Stomach (tissue), 9 donors: Measurements from ENCODE around the gene IL4I1. TPM values are rescaled to one million over a fixed set of nuclear protein-coding genes. Genes with fewer than 3 reads are reported as not detected.

ENCODE experiments used
- DNase-seq, 2 donors: peaks; one replicate each; pipeline versions ENCODE4 v3.0.0 to v3.0.0-alpha.2; 2013 to 2019
- H3K27ac ChIP-seq, 5 donors: fragments of 200-600 bp in 4 of 5; sonication (generic) in 4 of 5; one replicate each; pipeline ENCODE4 v1.5.1; 2013 to 2019; ENCODE audit warnings: mild to moderate bottlenecking in 1 of 5, moderate library complexity in 1 of 5
- H3K27me3 ChIP-seq, 3 donors: fragments of 200-600 bp; sonication (generic); one replicate each; pipeline ENCODE4 v1.5.1; 2017 to 2019; ENCODE audit warnings: mixed run types in 1 of 3
- H3K36me3 ChIP-seq, 4 donors: fragments of 200-600 bp; sonication (generic); 1 replicate in 3 of 4; 2 replicates in 1 of 4; pipeline ENCODE4 v1.5.1; 2016 to 2019
- H3K4me1 ChIP-seq, 4 donors: fragments of 200-600 bp; sonication (generic); one replicate each; pipeline ENCODE4 v1.5.1; 2016 to 2019
- H3K4me3 ChIP-seq, 4 donors: fragments of 200-600 bp; sonication (generic) in 3 of 4; one replicate each; pipeline ENCODE4 v1.5.1; 2016 to 2019; ENCODE audit warnings: mild to moderate bottlenecking in 1 of 4
- H3K9me3 ChIP-seq, 4 donors: fragments of 200-600 bp; sonication (generic); one replicate each; pipeline ENCODE4 v1.5.1; 2016 to 2019
- CTCF ChIP-seq, 7 experiments: fragments of 450-650 bp in 4 of 7; fragments of 200-600 bp in 3 of 7; sonication (generic) in 3 of 7; IDR thresholded peaks; one replicate each; pipeline ENCODE4 v1.5.1; 2016 to 2019; ENCODE audit warnings: antibody characterized with exemption in 7 of 7, control low read depth in 2 of 7, mild to moderate bottlenecking in 1 of 7
- EP300 ChIP-seq: sonication (generic); formaldehyde crosslinking; IDR thresholded peaks from one replicate; pipeline ENCODE4 v1.6.1; 2017; ENCODE audit warnings: antibody characterized with exemption
- POLR2A ChIP-seq, 4 donors: fragments of 450-650 bp; IDR thresholded peaks; one replicate each; pipeline ENCODE4 v1.6.1; 2016; ENCODE audit warnings: antibody characterized with exemption in 4 of 4, control low read depth in 2 of 4, mild to moderate bottlenecking in 1 of 4, moderate library complexity in 1 of 4
- POLR2AphosphoS5 ChIP-seq, 3 donors: sonication (generic); formaldehyde crosslinking; IDR thresholded peaks; one replicate each; pipeline ENCODE4 v1.6.1; 2016; ENCODE audit warnings: antibody characterized with exemption in 3 of 3
- WGBS, 5 donors: extraction: QIAGEN DNeasy Blood & Tissue Kit in 3 of 5; methylation state at CpG; one replicate each; pipeline versions ENCODE4 v1.1.5 to v1.1.7; 2013 to 2018; 5-methylcytosine and 5-hydroxymethylcytosine counted together
- intact Hi-C: fragments of 100-400 bp; cut with DNase I; formaldehyde crosslinking; loops from one replicate; pipeline ENCODE4 v1.15.1; 2023; ENCODE audit warnings: low total_unique reads
- polyA plus RNA-seq, 3 donors: library from polyadenylated mRNA; stranded (reverse); fragments of 200-250 nt; gene quantifications; one replicate each; pipeline ENCODE4 v1.2.3, GENCODE V29; 2013
- total RNA-seq, 5 donors: library from RNA; depleted of rRNA; stranded (reverse); fragments of >200 nt; gene quantifications; one replicate each; pipeline versions ENCODE4 v1.1.0 to v1.2.3, GENCODE V29; 2014 to 2016
- donor health status: healthy with polysubstance abuse.
- donor health status: Bipolar disorder and iron deficiency.
- donor health status: healthy.

The IL4I1 gene
- total and polyA plus RNA-seq, 8 donors: 0.45 to 1.1 (median 0.66) TPM; not detected in 2

- no peaks in the 10 kb centered on the region for H3K27me3 ChIP-seq
- 79 to 91% (median 83%) methylated on average over 17 to 39 of the region's 39 CpGs for WGBS, 5 donors
- no peaks in the 10 kb centered on the region for H3K9me3 ChIP-seq
- peak overlapping the region in 1 of 4 donors; percentile 6 for H3K4me3 ChIP-seq
- DNase-seq: peak in 1 of 2 donors; percentile 18
- H3K36me3 ChIP-seq: peaks cover 48 to 57% (median 55%) of the 10 kb centered on the region in 4 donors
- H3K27ac ChIP-seq: peak overlapping the region in 2 of 5 donors; percentile 1 to 38
- TF ChIP-seq CTCF (IDR thresholded peaks at IDR 0.05): no peak
- TF ChIP-seq POLR2AphosphoS5 (IDR thresholded peaks at IDR 0.05): no peak
- no peak for TF ChIP-seq EP300
- TF ChIP-seq POLR2A (IDR thresholded peaks at IDR 0.05): no peak
- H3K4me1 ChIP-seq: peaks cover 15 to 46% (median 42%) of the 10 kb centered on the region in 4 donors
- intact Hi-C loops: no loop called here
Measured at GRCh38 chr19:49854378-49855263, 42.1 kb downstream of the IL4I1 start.

GRCh38 chr19:49853852-49854377 is 42.8 kb downstream of the IL4I1 start:
- no peak for DNase-seq
- Histone ChIP-seq H3K4me3 (no peak overlapping the region), H3K9me3 (no peaks in the 10 kb centered on the region), H3K4me1 (peaks cover 15 to 48% (median 44%) of the 10 kb centered on the region in 4 donors), H3K27me3 (no peaks in the 10 kb centered on the region), H3K27ac (peak overlapping the region in 2 of 5 donors; percentile 38), H3K36me3 (peaks cover 43 to 50% (median 48%) of the 10 kb centered on the region in 4 donors)
- TF ChIP-seq POLR2AphosphoS5 (IDR thresholded peaks at IDR 0.05) (no peak), EP300 (no peak), CTCF (IDR thresholded peaks at IDR 0.05) (no peak), POLR2A (IDR thresholded peaks at IDR 0.05) (no peak)
- WGBS, 5 donors: 83 to 93% (median 86%) methylated on average over 7 to 10 of the region's 10 CpGs
- intact Hi-C loops: no loop called here

- peak overlapping the region in 1 of 5 donors; percentile 100 for H3K27ac ChIP-seq
- whole genome bisulfite sequencing, 5 donors: 45 to 69% (median 58%) methylated on average over 14 of the region's 14 CpGs
- peak overlapping the region; percentile 97 to 99 (median 97) for H3K4me3 ChIP-seq
- peaks cover 15 to 57% (median 44%) of the 10 kb centered on the region in 4 donors for H3K4me1 ChIP-seq
- H3K36me3 ChIP-seq: peaks cover 30 to 38% (median 36%) of the 10 kb centered on the region in 4 donors
- H3K27me3 ChIP-seq: no peaks in the 10 kb centered on the region
- TF ChIP-seq POLR2AphosphoS5 (IDR thresholded peaks at IDR 0.05) (no peak), CTCF (IDR thresholded peaks at IDR 0.05) (no peak), POLR2A (IDR thresholded peaks at IDR 0.05) (no peak), EP300 (no peak)
- DNase-seq: no peak
- intact Hi-C loops: no loop called here
- no peaks in the 10 kb centered on the region for H3K9me3 ChIP-seq
Measured at GRCh38 chr19:49852631-49853126, 44.0 kb downstream of the IL4I1 start.

DNA sequence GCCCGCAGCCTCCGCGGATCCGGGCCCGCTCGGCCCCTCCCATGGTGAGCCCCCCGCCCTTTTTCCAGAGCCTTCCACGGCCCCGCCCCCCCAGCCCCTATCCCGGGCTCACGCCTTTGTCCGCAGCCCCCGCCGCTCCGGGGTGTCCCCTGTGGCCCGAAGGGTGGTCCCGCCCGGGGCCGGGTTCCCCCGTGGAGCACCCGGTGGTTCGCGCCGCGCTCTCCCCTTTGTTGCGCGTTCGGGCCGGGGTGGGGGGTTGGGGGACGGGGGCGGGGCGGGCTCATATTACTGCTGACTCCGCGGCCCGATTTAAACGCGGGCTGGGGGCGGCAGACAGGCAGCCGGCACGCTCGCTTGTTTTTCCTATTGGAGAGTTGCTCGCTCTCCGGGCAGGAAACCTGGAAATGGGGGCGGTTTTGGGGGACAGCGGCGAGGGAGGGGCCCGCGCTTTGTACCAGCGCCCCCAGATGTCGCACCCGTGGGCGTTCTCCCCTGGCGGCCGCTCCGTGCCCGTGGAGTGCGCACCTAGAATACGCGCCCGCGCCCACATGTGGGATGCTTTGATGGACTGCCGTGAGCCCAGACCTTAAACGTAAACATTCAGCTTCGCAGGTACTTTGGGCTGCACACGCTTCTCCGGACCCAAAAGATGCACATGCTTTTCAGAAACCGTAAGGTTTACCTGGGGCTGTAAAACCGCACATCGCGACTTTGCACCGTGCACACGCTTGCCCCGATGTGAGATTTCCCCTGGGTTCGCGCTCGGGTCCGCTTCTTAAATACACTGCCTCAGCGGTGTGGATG is 45.0 kb downstream of the IL4I1 start:
- WGBS, 5 donors: 1 to 3% (median 2%) methylated on average over 22 to 77 of the region's 78 CpGs
- intact Hi-C loops: no loop called here
- Histone ChIP-seq H3K27me3 (no peaks in the 10 kb centered on the region), H3K9me3 (no peaks in the 10 kb centered on the region), H3K36me3 (peaks cover 21 to 27% (median 26%) of the 10 kb centered on the region in 4 donors), H3K4me3 (peak overlapping the region; percentile 97 to 99 (median 97)), H3K4me1 (peaks cover 15 to 57% (median 44%) of the 10 kb centered on the region in 4 donors), H3K27ac (peak overlapping the region; percentile 98 to 100 (median 100))
- peak in 1 of 2 donors; percentile 72 for DNase-seq
- TF ChIP-seq POLR2AphosphoS5 (IDR thresholded peaks at IDR 0.05): no peak
- TF ChIP-seq CTCF (IDR thresholded peaks at IDR 0.05): no peak
- no peak for TF ChIP-seq POLR2A (IDR thresholded peaks at IDR 0.05)
- TF ChIP-seq EP300: no peak
